ENCODE results near the gene TNC.

TNC gene

GRCh38 chr9:115154617-115155016 is 36.7 kb upstream of the TNC start:
- H3K27ac ChIP-seq = no peak overlapping the region
- H3K9ac ChIP-seq = no peak overlapping the region
- no peak overlapping the region for H3K4me3 ChIP-seq
- no peaks in the 10 kb centered on the region for H3K36me3 ChIP-seq
- H4K20me1 ChIP-seq = no peaks in the 10 kb centered on the region
- no peaks in the 10 kb centered on the region for H3K9me3 ChIP-seq (replicated peaks in 1 of 11)
- H3K27me3 ChIP-seq = no peaks in the 10 kb centered on the region
- no peak for TF ChIP-seq Cebpa-rat (IDR thresholded peaks at IDR 0.05)
- H3K4me2 ChIP-seq = no peak overlapping the region
- 0 out of 20 replicates have a peak, but pooled peaks cover 0 to 3% (median 0%) of the 10 kb centered on the region in 10 experiments for H3K4me1 ChIP-seq

- Histone ChIP-seq H3K9me3 (replicated peaks in 1 of 11) (no peaks in the 10 kb centered on the region), H3K4me2 (no peak overlapping the region), H3K27ac (no peak overlapping the region), H3K4me3 (no peak overlapping the region), H4K20me1 (no peaks in the 10 kb centered on the region), H3K36me3 (no peaks in the 10 kb centered on the region), H3K4me1 (0 out of 20 replicates have a peak, but pooled peaks cover 0 to 6% (median 0%) of the 10 kb centered on the region in 10 experiments), H3K9ac (no peak overlapping the region), H3K27me3 (no peaks in the 10 kb centered on the region)
- no peak for TF ChIP-seq Cebpa-rat (IDR thresholded peaks at IDR 0.05)
These were observed 34.4 kb upstream of the TNC start for GRCh38 chr9:115152281-115152820.

GRCh38 chr9:115148721-115149120 is 30.8 kb upstream of the TNC start:
- H3K27me3 ChIP-seq = no peaks in the 10 kb centered on the region

GRCh38 chr9:115146581-115147021 is 28.6 kb upstream of the TNC start:
- Histone ChIP-seq H3K36me3 (no peaks in the 10 kb centered on the region), H3K9ac (no peak overlapping the region), H3K9me3 (replicated peaks in 1 of 11) (peaks cover 0 to 2% (median 0%) of the 10 kb centered on the region in 11 experiments; a peak in 3 of 22 replicates), H4K20me1 (no peaks in the 10 kb centered on the region), H3K4me2 (no peak overlapping the region), H3K4me3 (no peak overlapping the region), H3K4me1 (0 out of 20 replicates have a peak, but pooled peaks cover 0 to 6% (median 0%) of the 10 kb centered on the region in 10 experiments), H3K27ac (no peak overlapping the region), H3K27me3 (no peaks in the 10 kb centered on the region)
- no peak for TF ChIP-seq Cebpa-rat (IDR thresholded peaks at IDR 0.05)

More at GRCh38 chr9:115148721-115149120, 30.8 kb upstream of the TNC start:
- H3K4me2 ChIP-seq = no peak overlapping the region
- H3K4me3 ChIP-seq = no peak overlapping the region
- TF ChIP-seq Cebpa-rat (IDR thresholded peaks at IDR 0.05) = no peak
- H3K27ac ChIP-seq = no peak overlapping the region
- H3K9ac ChIP-seq = no peak overlapping the region
- H4K20me1 ChIP-seq = no peaks in the 10 kb centered on the region
- H3K4me1 ChIP-seq = 0 out of 20 replicates have a peak, but pooled peaks cover 0 to 6% (median 0%) of the 10 kb centered on the region in 10 experiments
- H3K9me3 ChIP-seq (replicated peaks in 1 of 11) = no peaks in the 10 kb centered on the region
- no peaks in the 10 kb centered on the region for H3K36me3 ChIP-seq

GRCh38 chr9:115144706-115145105 is 26.7 kb upstream of the TNC start:
- TF ChIP-seq Cebpa-rat (IDR thresholded peaks at IDR 0.05) = no peak
- no peak overlapping the region for H3K27ac ChIP-seq

GRCh38 chr9:115143689-115144088 is 25.7 kb upstream of the TNC start:
- H3K27ac ChIP-seq = no peak overlapping the region
- H3K27me3 ChIP-seq = no peaks in the 10 kb centered on the region
- H3K9me3 ChIP-seq (replicated peaks in 1 of 11) = peaks cover 0 to 4% (median 0%) of the 10 kb centered on the region in 11 experiments; a peak in 3 of 22 replicates
- TF ChIP-seq Cebpa-rat (IDR thresholded peaks at IDR 0.05) = no peak
- no peaks in the 10 kb centered on the region for H3K36me3 ChIP-seq
- no peaks in the 10 kb centered on the region for H4K20me1 ChIP-seq
- no peak overlapping the region for H3K4me2 ChIP-seq
- no peak overlapping the region for H3K4me3 ChIP-seq
- H3K9ac ChIP-seq = no peak overlapping the region
- H3K4me1 ChIP-seq = no peaks in the 10 kb centered on the region

More at GRCh38 chr9:115144706-115145105, 26.7 kb upstream of the TNC start:
- Histone ChIP-seq H3K4me2 (no peak overlapping the region), H4K20me1 (no peaks in the 10 kb centered on the region), H3K4me1 (0 out of 20 replicates have a peak, but pooled peaks cover 0 to 4% (median 0%) of the 10 kb centered on the region in 10 experiments), H3K4me3 (no peak overlapping the region), H3K9me3 (replicated peaks in 1 of 11) (peaks cover 0 to 4% (median 0%) of the 10 kb centered on the region in 11 experiments; a peak in 3 of 22 replicates), H3K27me3 (no peaks in the 10 kb centered on the region), H3K9ac (no peak overlapping the region), H3K36me3 (no peaks in the 10 kb centered on the region)

- no peak for TF ChIP-seq Cebpa-rat (IDR thresholded peaks at IDR 0.05)
- Histone ChIP-seq H3K9me3 (replicated peaks in 1 of 11) (peaks cover 0 to 4% (median 0%) of the 10 kb centered on the region in 11 experiments; a peak in 3 of 22 replicates), H3K4me2 (no peak overlapping the region), H3K9ac (no peak overlapping the region), H4K20me1 (no peaks in the 10 kb centered on the region), H3K27ac (no peak overlapping the region), H3K36me3 (no peaks in the 10 kb centered on the region), H3K4me1 (no peaks in the 10 kb centered on the region), H3K27me3 (no peaks in the 10 kb centered on the region), H3K4me3 (no peak overlapping the region)
These were observed 24.7 kb upstream of the TNC start for GRCh38 chr9:115142517-115143270.

GRCh38 chr9:115142090-115142489 is 24.1 kb upstream of the TNC start:
- H3K27ac ChIP-seq = no peak overlapping the region
- no peak overlapping the region for H3K4me3 ChIP-seq
- H3K9me3 ChIP-seq (replicated peaks in 1 of 11) = peaks cover 0 to 4% (median 0%) of the 10 kb centered on the region in 11 experiments; a peak in 3 of 22 replicates
- H3K9ac ChIP-seq = no peak overlapping the region
- no peaks in the 10 kb centered on the region for H4K20me1 ChIP-seq
- TF ChIP-seq Cebpa-rat (IDR thresholded peaks at IDR 0.05) = no peak
- H3K27me3 ChIP-seq = no peaks in the 10 kb centered on the region
- H3K4me2 ChIP-seq = no peak overlapping the region
- H3K36me3 ChIP-seq = no peaks in the 10 kb centered on the region
- H3K4me1 ChIP-seq = no peaks in the 10 kb centered on the region

- Histone ChIP-seq H3K27ac (no peak overlapping the region), H3K27me3 (no peaks in the 10 kb centered on the region; a peak in 1 of 22 replicates), H3K36me3 (no peaks in the 10 kb centered on the region), H3K4me3 (no peak overlapping the region), H3K9me3 (replicated peaks in 1 of 11) (peaks cover 0 to 4% (median 0%) of the 10 kb centered on the region in 11 experiments; a peak in 3 of 22 replicates), H4K20me1 (no peaks in the 10 kb centered on the region), H3K4me1 (no peaks in the 10 kb centered on the region), H3K9ac (no peak overlapping the region), H3K4me2 (no peak overlapping the region)
- TF ChIP-seq Cebpa-rat (IDR thresholded peaks at IDR 0.05) = no peak
These were observed 23.7 kb upstream of the TNC start for GRCh38 chr9:115141612-115142011.
